HCT116 (cell line): Measurements from ENCODE around the gene SLC25A28. TPM values are rescaled to one million over a fixed set of nuclear protein-coding genes. Genes with fewer than 3 reads are reported as not detected.
"Not testable (repeated sequence)": the region's sequence is repeated elsewhere in the genome, so short reads cannot be mapped to it uniquely, and the experiment has no call there.

Experiments used
- ATAC-seq: fragments of 200-7000 bp; cut with Tn5 transposase; 2 replicates; pipeline ENCODE4 v1.9.1; 2020; ENCODE audit warnings: mild to moderate bottlenecking, moderate library complexity
- BruUV-seq: library from RNA; stranded (reverse); fragments of 400-500 nt; replicated peaks from 2 replicates; lab custom pipeline; 2021; lab: Mats Ljungman, UMichigan
- CTCF ChIA-PET: fragments of 300-600 bp; sonication (Branson Sonifier 250); formaldehyde crosslinking; loops from one replicate; lab custom pipeline; 2021; ENCODE audit warnings: antibody characterized with exemption; lab: Charles Lee
- POLR2A ChIA-PET: fragments of 300-600, 350-600 bp; sonication (Branson Sonifier 250); formaldehyde crosslinking; loops from one replicate; lab custom pipeline; 2021; ENCODE audit warnings: antibody characterized with exemption; lab: Charles Lee
- RAD21 ChIA-PET, 2 experiments: fragments of 300-600 bp; sonication (Branson Sonifier 250); formaldehyde crosslinking; loops; one replicate each; lab custom pipeline; 2023; ENCODE audit warnings: low total read pairs in 2 of 2; ENCODE audit not compliant: uncharacterized antibody in 2 of 2, unreplicated experiment in 2 of 2, low non-redundant PET in 1 of 2; lab: Charles Lee
- DNase-seq: peaks from one replicate; pipeline ENCODE4 v3.0.0-alpha.2; 2010; ENCODE audit warnings: low read depth, low spot score
- H2AFZ ChIP-seq: fragments of 200-600 bp; shearing (Covaris generic), sonication (generic); 2 replicates; pipeline ENCODE4 v1.6.1; 2017; ENCODE audit warnings: low read depth, mixed run types, mixed read lengths, antibody characterized with exemption, low read length; ENCODE audit not compliant: poor library complexity, severe bottlenecking
- H3K27ac ChIP-seq: 2 replicates; pipeline ENCODE4 v1.5.1; 2012; ENCODE audit warnings: low read depth, low read length
- H3K27me3 ChIP-seq: fragments of 200-600 bp; sonication (generic); 2 replicates; pipeline ENCODE4 v1.6.1; 2016; ENCODE audit warnings: mixed run types, low read length, mixed read lengths; ENCODE audit not compliant: insufficient read depth
- H3K36me3 ChIP-seq, 2 experiments: fragments of 200-500 bp in 1 of 2; fragments of 200-600 bp in 1 of 2; sonication (Bioruptor generic) in 1 of 2; sonication (generic) in 1 of 2; 2 replicates each; pipeline versions ENCODE4 v1.5.1 to v1.6.1; 2014 to 2016; ENCODE audit warnings: low read length in 2 of 2, inconsistent platforms in 1 of 2, mixed read lengths in 1 of 2, mixed run types in 1 of 2; ENCODE audit not compliant: insufficient read depth in 2 of 2, control insufficient read depth in 1 of 2
- H3K4me1 ChIP-seq, 2 experiments: fragments of 200-600 bp in 1 of 2; sonication (generic) in 1 of 2; 2 replicates each; pipeline versions ENCODE4 v1.5.1 to v1.6.1; 2012 to 2017; ENCODE audit warnings: low read length in 2 of 2, inconsistent platforms in 1 of 2, mild to moderate bottlenecking in 1 of 2, mixed read lengths in 1 of 2, mixed run types in 1 of 2, moderate library complexity in 1 of 2; ENCODE audit not compliant: insufficient read depth in 2 of 2, control insufficient read depth in 1 of 2
- H3K4me2 ChIP-seq: fragments of 200-600 bp; sonication (generic); 2 replicates; pipeline ENCODE4 v1.6.1; 2017; ENCODE audit warnings: mixed run types, low read length, mixed read lengths
- H3K4me3 ChIP-seq, 2 experiments: fragments of 200-600 bp in 1 of 2; sonication (generic) in 1 of 2; replicated peaks in 1 of 2; 2 replicates each; pipeline ENCODE4 v1.5.1; 2011 to 2016; ENCODE audit warnings: low read length in 2 of 2, control low read depth in 1 of 2, low read depth in 1 of 2, mild to moderate bottlenecking in 1 of 2, mixed read lengths in 1 of 2, mixed run types in 1 of 2
- H3K79me2 ChIP-seq: fragments of 200-600 bp; sonication (generic); 2 replicates; pipeline ENCODE4 v1.6.1; 2017; ENCODE audit warnings: mild to moderate bottlenecking, mixed run types, low read length, moderate library complexity, mixed read lengths; ENCODE audit not compliant: insufficient read depth
- H3K9ac ChIP-seq: fragments of 200-600 bp; sonication (generic); 2 replicates; pipeline ENCODE4 v1.6.1; 2016; ENCODE audit warnings: low read length, mixed read lengths
- H3K9me2 ChIP-seq: fragments of 200-600 bp; sonication (generic), shearing (Covaris generic); 2 replicates; pipeline ENCODE4 v1.6.1; 2017; ENCODE audit warnings: mixed run types, mild to moderate bottlenecking, moderate library complexity; ENCODE audit not compliant: insufficient read depth
- H3K9me3 ChIP-seq, 2 experiments: fragments of 200-500 bp in 1 of 2; fragments of 200-600 bp in 1 of 2; sonication (Bioruptor generic) in 1 of 2; sonication (generic) in 1 of 2; 2 replicates each; pipeline ENCODE4 v1.6.1; 2014 to 2017; ENCODE audit warnings: low read length in 2 of 2, mixed read lengths in 2 of 2, inconsistent platforms in 1 of 2, low read depth in 1 of 2, mild to moderate bottlenecking in 1 of 2, mixed run types in 1 of 2, moderate library complexity in 1 of 2; ENCODE audit not compliant: control insufficient read depth in 1 of 2, insufficient read depth in 1 of 2
- H4K20me1 ChIP-seq: fragments of 200-600 bp; sonication (generic), shearing (Covaris generic); 2 replicates; pipeline ENCODE4 v1.6.1; 2017; ENCODE audit warnings: mixed run types, mild to moderate bottlenecking, moderate library complexity; ENCODE audit not compliant: insufficient read depth
- SRF ChIP-seq: IDR thresholded peaks from 2 replicates; pipeline ENCODE4 v1.6.1; 2012; ENCODE audit warnings: low read depth
- intact Hi-C: fragments of 100-400 bp; cut with micrococcal nuclease; formaldehyde crosslinking; loops from 2 replicates; pipeline ENCODE4 v1.10.0; 2022
- total RNA-seq: library from RNA; stranded (reverse); gene quantifications from one replicate; pipeline ENCODE4 v1.2.1, GENCODE V29; 2021; ENCODE audit not compliant: unreplicated experiment

The SLC25A28 gene
- total RNA-seq, 1 experiment from 2014 or later, result 59.5 TPM

DNA sequence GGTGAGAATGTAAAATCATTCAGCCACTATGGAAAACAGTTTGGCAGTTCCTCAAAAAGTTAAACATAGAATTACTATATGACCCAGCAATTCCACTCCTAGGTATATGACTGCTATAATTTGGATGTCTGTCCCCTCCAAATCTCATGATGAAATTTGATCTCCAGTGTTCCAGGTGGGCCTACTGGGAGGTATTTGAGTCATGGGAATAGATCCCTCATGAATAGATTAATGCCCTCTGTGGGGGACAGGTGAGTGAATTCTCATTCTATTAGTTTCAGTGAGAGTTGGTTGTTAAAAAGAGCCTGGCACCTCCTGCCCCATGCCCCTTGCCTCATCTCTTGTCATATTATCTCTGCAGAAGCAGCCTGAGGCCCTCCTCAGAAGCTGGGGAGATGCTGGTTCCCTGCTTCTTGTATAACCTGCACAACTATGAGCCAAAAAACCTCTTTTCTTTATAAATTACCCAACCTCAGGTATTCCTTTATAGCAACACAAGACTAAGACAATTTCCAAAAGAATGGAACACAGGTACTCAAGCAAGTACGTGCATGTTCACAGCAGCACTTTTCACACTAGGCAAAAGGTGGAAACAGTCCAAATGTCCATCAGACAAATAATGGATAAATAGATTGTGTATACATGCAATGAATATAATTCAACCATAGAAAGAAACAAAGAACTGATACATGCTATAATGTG, 8.8 kb upstream of the SLC25A28 start:
- no peaks in the 10 kb centered on the region for H3K27me3 ChIP-seq
- no peak overlapping the region for H2AFZ ChIP-seq
- no peak for DNase-seq
- peaks cover 0 to 3% of the 10 kb centered on the region in 2 experiments; a peak in 1 of 4 replicates for H3K4me1 ChIP-seq
- no peaks in the 10 kb centered on the region for H3K9me2 ChIP-seq
- no peak for TF ChIP-seq SRF
- TF ChIP-seq, all 23 proteins: peak for 0
- Histone ChIP-seq H3K79me2 (no peaks in the 10 kb centered on the region), H4K20me1 (no peaks in the 10 kb centered on the region), H3K36me3 (no peaks in the 10 kb centered on the region), H3K9ac (no peak overlapping the region), H3K27ac (no peak overlapping the region), H3K4me3 (no peak overlapping the region), H3K9me3 (no peaks in the 10 kb centered on the region), H3K4me2 (no peak overlapping the region)
- RAD21 ChIA-PET, result no interaction called here
- CTCF ChIA-PET, result interaction anchor here (1.2 to 1.5 kb wide), 2 partner anchors 9 to 82 kb away, joined by 3 read pairs; partner anchors contain the start of gene SLC25A28
- no peak for ATAC-seq
- intact Hi-C loops, result no loop called here
- BruUV-seq, result no TSS peak
- POLR2A ChIA-PET, result interaction anchor here (1.0 kb wide), 1 partner anchor 30 kb away, joined by 3 read pairs; the partner anchor contains the start of gene ENTPD7

DNA sequence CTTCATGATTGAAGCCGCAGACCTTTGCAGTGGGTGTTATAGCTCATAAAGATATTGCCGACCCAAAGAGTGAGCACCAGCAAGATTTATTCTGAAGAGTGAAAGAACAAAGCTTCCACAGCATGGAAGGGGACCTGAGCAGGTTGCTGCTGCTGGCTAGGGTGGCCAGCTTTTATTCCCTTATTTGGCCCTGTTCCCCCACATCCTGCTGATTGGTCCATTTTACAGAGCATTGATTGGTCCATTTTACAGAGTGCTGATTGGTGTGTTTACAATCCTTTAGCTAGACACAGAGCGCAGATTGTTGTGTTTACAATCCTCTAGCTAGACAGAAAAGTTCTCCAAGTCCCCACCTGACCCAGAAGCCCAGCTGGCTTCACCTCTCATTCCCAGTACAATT, 4.9 kb upstream of the SLC25A28 start:
- CTCF ChIA-PET, ATAC-seq, H4K20me1 ChIP-seq, intact Hi-C loops, H3K79me2 ChIP-seq, H3K27ac ChIP-seq, H3K4me2 ChIP-seq, BruUV-seq, DNase-seq, H3K9me3 ChIP-seq, H2AFZ ChIP-seq, H3K4me3 ChIP-seq, H3K9me2 ChIP-seq, H3K9ac ChIP-seq, RAD21 ChIA-PET, H3K27me3 ChIP-seq, H3K36me3 ChIP-seq: not testable (repeated sequence)
- POLR2A ChIA-PET, result interaction anchor here (2.3 kb wide), 1 partner anchor 34 kb away, joined by 6 read pairs; the partner anchor contains the start of gene ENTPD7
- H3K4me1 ChIP-seq, result peaks cover 10 to 23% of the 10 kb centered on the region in 2 experiments
